ENCODE data around the gene GPR179.
A peak's percentile ranks its signal among the peaks of the same experiment; 100 is the strongest.

The GPR179 gene

GRCh38 chr17:38343608-38344419 is at the start of gene GPR179:
GPR179 (minus strand) TSS chr17:38343956; CDS start chr17:38343789, 167 bp downstream.
- no peak for DNase-seq

DNA sequence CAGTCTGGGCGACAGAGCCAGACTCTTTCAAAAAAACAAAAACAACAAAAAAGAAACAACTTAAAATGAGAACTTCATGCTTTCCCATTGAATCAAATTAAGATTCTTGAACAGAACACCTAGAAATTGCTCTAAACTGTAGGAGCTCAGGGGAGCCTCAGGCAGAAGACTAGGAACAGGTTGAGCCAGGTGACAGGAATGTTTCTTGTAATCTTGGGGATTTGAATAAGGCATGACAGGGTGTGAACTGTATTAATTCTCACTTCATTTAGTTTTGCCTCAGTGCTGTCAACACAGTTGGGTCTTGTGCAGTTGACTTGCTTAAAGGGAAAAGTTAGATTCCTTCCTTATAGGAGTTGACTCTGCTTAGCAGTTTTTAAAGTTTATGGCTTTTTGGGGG is 35.7 kb upstream of the GPR179 start:
- DNase-seq = no peak

DNA sequence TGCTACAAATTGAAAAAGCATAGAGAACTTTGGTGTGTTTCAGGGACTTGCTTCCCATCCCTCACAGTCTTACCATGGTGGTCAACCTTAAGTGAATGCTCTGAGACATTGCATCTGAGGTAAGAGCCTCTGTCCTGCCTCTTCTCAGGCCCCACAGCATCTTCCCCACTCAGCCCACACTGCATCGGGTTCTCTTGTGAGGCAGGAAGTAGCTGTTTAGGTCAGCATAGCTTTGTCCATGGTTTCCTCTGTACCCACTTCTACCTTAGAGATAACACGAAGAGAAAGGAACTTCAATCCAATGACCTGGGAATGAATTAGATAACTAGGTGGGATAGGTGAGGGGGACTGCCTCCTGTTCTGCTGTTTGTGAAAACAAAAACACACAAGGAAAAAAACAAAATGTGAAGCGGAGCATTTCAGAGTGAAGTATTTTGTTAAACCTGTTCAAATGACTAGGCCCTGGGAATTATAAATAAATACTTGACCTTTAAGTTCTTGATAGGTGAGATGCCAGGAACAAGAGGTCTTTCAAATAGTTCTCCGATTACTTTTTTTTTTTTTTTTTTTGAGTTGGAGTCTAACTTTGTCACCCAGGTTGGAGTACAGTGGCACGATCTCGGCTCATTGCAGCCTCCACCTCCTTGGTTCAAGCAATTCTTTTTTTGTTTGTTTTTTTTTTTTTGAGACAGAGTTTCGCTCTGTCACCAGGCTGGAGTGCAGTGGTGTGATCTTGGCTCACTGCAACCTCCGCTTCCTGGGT is 25.5 kb upstream of the GPR179 start:
- no peak for DNase-seq

DNA sequence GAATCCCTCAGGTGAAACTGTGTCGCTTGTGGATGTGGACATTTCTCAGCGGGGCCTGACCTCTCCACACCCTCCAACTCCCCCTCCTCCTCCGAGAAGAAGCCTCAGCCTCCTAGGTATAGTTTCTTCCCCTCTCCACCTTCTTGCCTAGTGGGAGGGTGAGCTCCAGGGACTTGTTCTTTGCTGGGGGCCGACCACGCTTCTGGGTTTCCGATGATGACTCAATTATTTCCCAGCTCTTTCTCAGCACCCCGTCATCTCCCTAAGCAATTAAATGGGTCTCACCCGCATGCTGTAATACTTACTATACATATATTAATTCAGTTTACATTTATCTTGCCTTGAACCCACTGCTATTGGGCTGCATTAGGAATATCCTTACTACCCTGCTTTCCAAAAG is 21.0 kb upstream of the GPR179 start:
- DNase-seq = no peak

DNA sequence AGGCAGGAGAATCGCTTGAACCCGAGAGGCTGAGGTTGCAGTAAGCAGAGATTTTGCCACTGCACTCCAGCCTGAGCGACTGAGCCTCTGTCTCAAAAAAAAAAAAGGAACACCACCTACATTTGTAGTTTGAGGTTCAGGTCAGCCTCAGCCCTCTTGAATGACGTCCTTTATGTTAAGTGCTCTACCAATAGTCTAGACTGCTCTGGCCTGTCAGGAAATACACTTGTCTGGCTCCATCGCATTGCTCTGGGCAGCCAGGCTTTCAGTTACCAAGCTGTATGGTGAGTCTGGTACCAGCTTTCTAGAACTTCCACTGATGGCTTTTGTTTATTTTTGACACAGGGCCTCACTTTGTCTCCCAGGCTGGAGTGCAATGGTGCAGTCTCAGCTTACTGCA is 19.3 kb upstream of the GPR179 start:
- DNase-seq = no peak

- no peak for DNase-seq
Observed at GRCh38 chr17:38361694-38362465, 18.1 kb upstream of the GPR179 start.

DNA sequence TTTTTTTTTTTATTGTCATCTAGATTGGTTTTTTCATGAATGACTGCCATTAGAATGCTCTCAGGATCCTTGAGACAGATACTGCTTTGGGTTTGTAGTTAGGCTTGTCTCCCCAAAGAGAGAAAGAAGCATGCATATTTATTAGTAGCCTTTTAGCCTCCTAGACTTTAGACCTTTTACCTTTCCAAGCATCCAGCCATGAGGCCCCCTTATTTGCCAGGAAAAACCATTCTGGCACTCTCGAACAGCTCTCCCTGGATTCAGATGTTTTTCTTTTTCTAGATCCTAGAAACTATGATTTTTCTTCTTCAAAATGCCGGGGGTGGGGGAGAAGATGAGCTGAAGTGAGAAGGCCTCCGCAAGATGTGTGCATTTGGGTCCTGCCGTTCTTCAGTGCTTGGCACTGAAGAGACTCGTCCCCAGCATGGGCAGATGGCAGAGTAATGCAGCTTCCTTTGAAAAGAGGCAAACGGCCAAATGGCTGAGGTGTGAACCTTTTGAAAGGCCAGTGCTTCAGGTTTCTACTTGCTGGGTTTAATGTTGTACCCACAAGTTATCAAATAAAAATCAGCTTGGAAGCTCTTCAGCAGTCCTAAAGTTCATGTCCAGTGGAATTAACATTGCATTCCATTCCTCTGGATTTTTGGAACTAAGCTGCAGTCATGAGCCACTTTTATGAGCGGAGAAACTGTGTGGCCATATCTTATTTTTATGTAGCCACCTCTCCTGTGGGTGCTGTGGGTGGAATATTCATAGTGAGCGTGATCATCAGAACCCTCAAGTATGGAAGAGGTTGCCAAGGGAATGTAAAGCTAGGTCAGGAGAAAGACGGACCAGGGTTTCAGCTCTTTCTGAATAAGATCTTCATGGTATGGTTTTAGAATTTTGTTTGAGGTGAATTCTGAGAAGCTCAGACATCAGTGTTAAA is 15.1 kb upstream of the GPR179 start:
- no peak for DNase-seq

GRCh38 chr17:38357486-38358123 is 13.8 kb upstream of the GPR179 start:
- no peak for DNase-seq

DNA sequence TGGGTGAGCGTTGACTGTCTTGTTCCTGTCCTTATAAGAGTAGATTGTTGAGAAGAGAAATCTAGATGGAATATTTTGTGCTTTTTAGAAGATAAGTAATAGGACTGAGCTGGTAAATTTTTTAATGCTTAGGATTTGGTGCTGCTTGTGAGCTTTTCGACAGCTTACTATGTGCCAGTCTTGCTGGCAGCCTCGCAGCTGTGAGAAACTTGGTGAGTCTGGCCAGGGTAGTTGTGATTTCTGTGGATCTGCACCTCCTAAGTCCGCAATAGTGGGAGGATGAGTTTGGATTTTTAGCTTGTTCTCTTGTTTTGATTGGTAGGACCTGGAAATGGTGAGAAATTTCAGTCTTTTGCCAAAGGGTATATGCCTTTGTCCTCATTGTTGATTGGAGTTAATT is 11.5 kb upstream of the GPR179 start:
- no peak for DNase-seq

DNA sequence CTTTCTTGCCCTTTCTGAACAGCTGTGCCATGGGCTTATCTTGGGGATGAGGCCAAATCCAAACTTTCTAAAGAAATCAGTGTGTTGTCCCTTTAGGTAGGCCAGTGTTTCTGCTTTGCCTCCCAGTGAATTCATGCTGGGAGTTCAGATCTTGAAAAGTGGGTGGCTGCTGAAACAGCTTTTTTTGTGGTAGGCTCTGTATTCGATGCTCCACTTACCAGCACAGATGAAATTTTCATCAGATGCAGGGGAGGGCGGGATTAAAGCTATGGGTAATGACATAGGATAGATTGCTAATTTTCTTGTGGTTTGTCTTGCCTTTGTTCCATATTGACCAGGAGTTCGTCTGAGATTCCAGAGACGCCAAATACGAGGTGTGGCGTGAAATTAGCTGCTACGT is 10.7 kb upstream of the GPR179 start:
- DNase-seq = no peak

- no peak for DNase-seq
Observed at GRCh38 chr17:38353668-38354067, 9.9 kb upstream of the GPR179 start.

- DNase-seq = no peak
Observed at GRCh38 chr17:38353086-38353604, 9.4 kb upstream of the GPR179 start.

GRCh38 chr17:38352245-38353085 is 8.7 kb upstream of the GPR179 start:
- DNase-seq = peak; percentile 38

DNA sequence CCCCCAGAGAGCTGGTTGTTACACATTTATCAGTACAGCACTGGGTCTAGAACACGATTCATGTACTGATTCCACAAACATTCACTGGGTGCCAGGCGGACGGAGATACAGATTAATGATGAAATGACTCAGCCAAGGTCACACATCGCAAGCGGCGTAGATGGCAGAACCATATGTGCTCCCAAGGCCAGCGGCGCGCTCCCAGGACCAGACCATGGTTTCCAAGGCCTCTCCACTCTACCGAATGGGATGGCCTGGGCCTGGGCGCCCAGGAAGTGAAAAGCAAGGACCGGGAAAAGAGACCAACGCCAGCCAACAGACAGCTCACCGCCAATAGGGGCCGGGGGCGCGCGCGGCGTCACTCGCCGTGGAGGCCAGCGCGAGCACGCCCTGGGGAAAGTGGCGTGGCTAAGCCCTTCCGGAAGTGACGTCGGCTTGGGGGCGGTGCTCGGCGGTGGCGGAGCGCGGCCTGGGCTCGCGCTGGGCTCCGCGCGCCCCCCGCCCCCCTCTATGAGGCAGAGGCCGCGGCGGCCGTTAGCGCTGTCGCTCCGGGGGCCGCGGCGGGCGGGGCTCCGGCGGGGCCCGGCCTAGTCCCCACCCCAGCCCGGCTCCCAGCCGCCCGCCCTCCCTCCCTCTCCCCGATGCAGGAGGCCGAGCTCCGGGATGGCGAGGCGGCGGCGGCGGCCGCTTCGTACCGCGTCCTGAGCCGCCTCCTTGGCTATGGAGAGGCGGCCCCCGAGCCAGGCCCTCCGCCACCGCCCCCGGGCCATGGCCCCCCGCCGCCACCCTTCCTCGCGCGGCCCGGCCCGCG is 7.9 kb upstream of the GPR179 start, which contains the start of gene SOCS7:
Gene SOCS7 (plus strand): TSS at position 433 of the 811 bp plus-strand sequence. CDS start 209 bp downstream, at position 642.
- peak; percentile 97 for DNase-seq

GRCh38 chr17:38350035-38350434 is 6.3 kb upstream of the GPR179 start:
- no peak for DNase-seq

DNA sequence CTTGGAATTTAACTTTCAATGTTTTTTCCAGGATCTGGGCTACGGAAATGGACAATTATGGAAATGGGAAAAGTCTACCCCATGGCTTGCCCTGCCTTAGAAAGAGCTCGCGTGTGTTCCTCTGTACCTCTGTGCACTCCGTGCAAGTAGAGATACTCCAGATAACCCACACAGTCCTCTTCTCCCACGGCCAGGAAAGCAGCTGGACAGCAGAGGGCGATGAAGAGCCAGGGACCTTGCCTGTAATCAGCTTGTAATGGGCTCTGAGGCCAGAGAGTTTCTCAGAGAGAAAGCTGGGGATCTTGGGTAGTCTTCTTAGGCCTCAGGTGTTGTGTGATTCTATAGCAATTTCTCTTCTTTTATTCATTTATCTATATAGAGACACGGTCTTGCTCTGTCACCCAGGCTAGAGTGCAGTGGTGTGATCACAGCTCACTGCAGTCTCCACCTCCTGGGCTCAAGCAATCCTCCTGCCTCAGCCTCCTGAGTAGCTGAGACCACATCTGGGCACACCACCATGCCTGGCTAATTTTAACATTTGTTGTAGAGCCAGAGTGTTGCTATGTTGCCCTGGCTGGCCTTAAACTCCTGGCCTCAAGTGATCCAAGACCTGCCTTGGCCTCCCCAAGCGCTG is 5.5 kb upstream of the GPR179 start:
- peak; percentile 77 for DNase-seq

DNA sequence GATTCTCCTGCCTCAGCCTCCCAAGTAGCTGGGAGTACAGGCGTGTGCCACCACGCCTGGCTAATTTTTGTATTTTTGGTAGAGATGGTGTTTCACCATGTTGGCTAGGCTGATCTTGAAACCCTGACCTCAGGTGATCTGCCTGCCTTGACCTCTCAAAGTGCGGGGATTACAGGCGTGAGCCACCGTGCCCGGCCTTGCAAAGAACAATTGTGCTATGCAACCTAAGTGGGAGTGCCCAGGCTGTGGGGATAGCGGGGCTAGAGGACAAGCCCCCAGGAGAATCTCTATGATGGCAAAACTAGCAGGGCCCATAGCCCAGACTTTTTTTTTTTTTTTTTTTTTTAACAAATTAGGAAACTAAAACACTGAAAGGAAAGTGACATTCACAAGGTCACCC is 2.0 kb upstream of the GPR179 start:
- no peak for DNase-seq

DNA sequence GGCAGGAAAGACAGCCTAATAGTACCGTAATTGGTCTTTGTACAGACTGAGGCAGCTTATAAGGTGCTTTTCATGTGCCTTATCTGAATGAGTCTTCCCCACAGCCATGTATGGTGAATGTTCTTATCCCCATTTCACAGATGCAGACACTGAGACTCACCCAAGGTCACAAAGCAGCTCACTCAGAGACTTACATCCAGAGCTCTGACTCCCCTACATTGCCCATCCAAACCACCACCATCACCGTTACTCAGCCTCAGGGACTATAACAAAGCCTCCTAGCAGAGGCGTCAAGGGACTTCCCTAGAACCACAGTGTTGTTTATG is 627 bp upstream of the GPR179 start:
- no peak for DNase-seq

Measured in NCI-H510A (cell line).